K562 (cell line): ENCODE data around the gene NRSN2. TPM values are rescaled to one million over a fixed set of nuclear protein-coding genes. Genes with fewer than 3 reads are reported as not detected.

Experiments used
- ARID4B ChIP-seq: sonication (generic); formaldehyde crosslinking; IDR thresholded peaks from 2 replicates; pipeline ENCODE4 v1.8.0; 2022; ENCODE audit warnings: mild to moderate bottlenecking, missing genetic modification reagents
- BCOR ChIP-seq: fragments of 450-650 bp; IDR thresholded peaks from 2 replicates; pipeline ENCODE4 v1.6.1; 2016
- CCNT2 ChIP-seq: IDR thresholded peaks from 2 replicates; pipeline ENCODE4 v1.6.1; 2011; ENCODE audit warnings: borderline replicate concordance, low read depth, mild to moderate bottlenecking, moderate library complexity, mixed read lengths, low read length; ENCODE audit not compliant: insufficient read length; ENCODE audit errors: extremely low read depth
- DPF2 ChIP-seq: fragments of 450-650 bp; IDR thresholded peaks from 2 replicates; pipeline ENCODE4 v1.6.1; 2016
- HDAC3 ChIP-seq: fragments of 450-650 bp; IDR thresholded peaks from 2 replicates; pipeline ENCODE4 v1.6.1; 2018; ENCODE audit warnings: borderline replicate concordance, mild to moderate bottlenecking, moderate library complexity; ENCODE audit not compliant: partially characterized antibody
- PURB ChIP-seq: sonication (generic); formaldehyde crosslinking; IDR thresholded peaks from 2 replicates; pipeline ENCODE4 v1.9.0; 2021; ENCODE audit warnings: low read depth, mild to moderate bottlenecking, missing genetic modification reagents
- REST ChIP-seq, 2 experiments: fragments of 450-650 bp; formaldehyde crosslinking in 1 of 2; IDR thresholded peaks; 2 replicates each; pipeline versions ENCODE4 v1.4.0 to v1.6.1; 2014 to 2020; ENCODE audit warnings: mild to moderate bottlenecking in 2 of 2, borderline replicate concordance in 1 of 2, low read depth in 1 of 2
- SP1 ChIP-seq: sonication (generic); formaldehyde crosslinking; IDR thresholded peaks from 2 replicates; pipeline ENCODE4 v1.8.1; 2022; ENCODE audit warnings: mild to moderate bottlenecking, missing genetic modification reagents
- ZNF143 ChIP-seq: sonication (generic); formaldehyde crosslinking; IDR thresholded peaks from 2 replicates; pipeline ENCODE4 v1.9.0; 2022; ENCODE audit warnings: mild to moderate bottlenecking, missing genetic modification reagents
- ZNF263 ChIP-seq: sonication (generic); formaldehyde crosslinking; IDR thresholded peaks from 2 replicates; pipeline ENCODE4 v1.8.0; 2022; ENCODE audit warnings: mild to moderate bottlenecking, missing genetic modification reagents, borderline replicate concordance
- ZNF655 ChIP-seq: fragments of 250-450 bp; sonication (Bioruptor Pico); IDR thresholded peaks from 2 replicates; pipeline ENCODE4 v1.5.0; 2021
- polyA plus RNA-seq, 8 experiments: library from polyadenylated mRNA; depleted of rRNA in 4 of 8; stranded (reverse) in 5 of 8; unstranded in 3 of 8; fragments of >200 nt; fragmentation: Nextera tagmentation in 2 of 8; fragmentation: Illumina TruSeq in 1 of 8; extraction: Ambion mirVana in 2 of 8; extraction: Trizol in 1 of 8; gene quantifications; 2 replicates each; pipeline versions ENCODE4 v1.2.1 to v1.2.3, GENCODE V29; 2011 to 2014; ENCODE audit warnings: inconsistent platforms in 1 of 8, missing spikeins in 1 of 8
- total RNA-seq, 7 experiments: library from RNA; depleted of rRNA in 6 of 7; stranded (reverse); fragments of >200 nt in 6 of 7; fragmentation: Illumina TruSeq in 2 of 7; extraction: Trizol in 2 of 7; gene quantifications; 2 replicates each; pipeline versions ENCODE4 v1.2.1 to v1.2.3, GENCODE V29; 2011 to 2021; ENCODE audit warnings: low replicate concordance in 1 of 7

The NRSN2 gene
- total and polyA plus RNA-seq, 9 of the 15 experiments (the other 6 are each of a cell fraction or from before 2014, with no cell fraction given) = 7.5 to 29.7 (median 11.1) TPM

- TF ChIP-seq REST (IDR thresholded peaks at IDR 0.05; ENCODE audit: borderline replicate concordance) = peak; percentile 29; the same call in 1 of the 2 replicates
- no peak for TF ChIP-seq REST (CRISPR knock-in tag; IDR thresholded peaks at IDR 0.05; ENCODE audit: low read depth)
- peak; percentile 80 for TF ChIP-seq ARID4B
- peak; percentile 75 for TF ChIP-seq BCOR
- no peak for TF ChIP-seq PURB (CRISPR knock-in tag)
- peak; percentile 87 for TF ChIP-seq DPF2
- no peak; the same call in 1 of the 2 replicates for TF ChIP-seq SP1
- TF ChIP-seq CCNT2 = peak; percentile 21
- no peak for TF ChIP-seq HDAC3
- peak; percentile 90 for TF ChIP-seq ZNF263 (CRISPR knock-in tag)
- TF ChIP-seq ZNF143 (CRISPR knock-in tag) = no peak
- TF ChIP-seq ZNF655 (CRISPR knock-in tag) = no peak
Observed at GRCh38 chr20:347640-348484, 951 bp downstream of the NRSN2 start (continued).
